ENCODE data around the gene CDC37.
A peak's percentile ranks its signal among the peaks of the same experiment; 100 is the strongest.

The CDC37 gene

DNA sequence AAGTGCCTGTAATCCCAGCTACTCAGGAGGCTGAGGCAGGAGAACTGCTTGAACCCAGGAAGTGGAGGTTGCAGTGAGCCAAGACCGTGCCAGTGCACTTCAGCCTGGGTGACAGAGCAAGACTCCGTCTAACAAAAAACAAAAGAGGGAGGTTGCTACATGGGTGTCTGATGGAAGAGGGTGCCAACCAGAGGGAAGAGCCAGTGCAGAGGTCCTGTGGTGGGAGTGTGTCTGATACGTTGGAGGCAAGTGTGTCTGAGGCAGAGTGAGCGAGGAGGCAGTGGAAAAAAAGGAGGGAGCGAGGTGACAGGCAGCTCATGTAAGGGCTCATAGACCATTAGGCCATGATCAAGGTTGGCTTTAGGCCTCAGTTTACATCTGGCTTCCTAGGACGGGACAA, 23.8 kb upstream of the CDC37 start:
- H3K4me3 ChIP-seq (ENCODE audit: low read depth, low read length): no peak overlapping the region
- TF ChIP-seq, protein P1, sequence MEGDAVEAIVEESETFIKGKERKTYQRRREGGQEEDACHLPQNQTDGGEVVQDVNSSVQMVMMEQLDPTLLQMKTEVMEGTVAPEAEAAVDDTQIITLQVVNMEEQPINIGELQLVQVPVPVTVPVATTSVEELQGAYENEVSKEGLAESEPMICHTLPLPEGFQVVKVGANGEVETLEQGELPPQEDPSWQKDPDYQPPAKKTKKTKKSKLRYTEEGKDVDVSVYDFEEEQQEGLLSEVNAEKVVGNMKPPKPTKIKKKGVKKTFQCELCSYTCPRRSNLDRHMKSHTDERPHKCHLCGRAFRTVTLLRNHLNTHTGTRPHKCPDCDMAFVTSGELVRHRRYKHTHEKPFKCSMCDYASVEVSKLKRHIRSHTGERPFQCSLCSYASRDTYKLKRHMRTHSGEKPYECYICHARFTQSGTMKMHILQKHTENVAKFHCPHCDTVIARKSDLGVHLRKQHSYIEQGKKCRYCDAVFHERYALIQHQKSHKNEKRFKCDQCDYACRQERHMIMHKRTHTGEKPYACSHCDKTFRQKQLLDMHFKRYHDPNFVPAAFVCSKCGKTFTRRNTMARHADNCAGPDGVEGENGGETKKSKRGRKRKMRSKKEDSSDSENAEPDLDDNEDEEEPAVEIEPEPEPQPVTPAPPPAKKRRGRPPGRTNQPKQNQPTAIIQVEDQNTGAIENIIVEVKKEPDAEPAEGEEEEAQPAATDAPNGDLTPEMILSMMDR (conservative IDR thresholded peaks at IDR 0.05; ENCODE audit: low read depth, low read length): no peak
- no peak for DNase-seq (ENCODE audit: low read depth)

DNA sequence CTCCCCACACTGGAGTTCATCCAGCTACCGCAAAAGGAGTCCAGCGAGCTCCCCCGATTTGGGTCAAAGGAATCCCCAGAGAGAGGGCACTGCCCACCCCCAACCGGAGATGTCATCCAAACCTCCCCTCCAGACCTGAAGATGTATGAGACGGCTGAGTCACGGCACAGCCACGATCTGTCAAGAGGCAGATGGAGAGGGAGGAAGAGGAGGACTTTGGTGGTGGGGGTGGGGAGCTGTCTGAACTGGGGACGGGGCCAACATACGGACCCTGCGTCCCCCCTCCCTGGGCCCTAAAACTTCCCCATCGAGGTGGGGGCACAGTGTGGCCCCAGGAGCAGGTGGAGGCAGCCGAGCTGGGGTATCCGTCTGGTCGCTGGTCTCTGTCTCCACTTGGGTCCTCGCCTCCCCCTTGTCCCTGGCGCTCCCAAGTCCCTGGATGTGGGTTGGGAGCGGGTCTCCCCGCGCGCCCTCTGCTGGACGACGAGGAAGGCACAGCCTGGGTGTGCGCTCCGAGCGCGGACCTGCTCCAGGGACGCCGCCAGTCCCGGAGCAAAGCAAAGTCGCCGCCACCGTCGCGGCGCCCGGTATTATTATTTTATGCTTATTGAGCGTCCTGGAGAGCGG, 20.8 kb upstream of the CDC37 start:
- peak; percentile 70 for DNase-seq (ENCODE audit: low read depth)
- H3K4me3 ChIP-seq (ENCODE audit: low read depth, low read length): peak overlapping the region; percentile 51
- TF ChIP-seq, protein P1 (conservative IDR thresholded peaks at IDR 0.05; ENCODE audit: low read depth, low read length): peak; percentile 86

DNA sequence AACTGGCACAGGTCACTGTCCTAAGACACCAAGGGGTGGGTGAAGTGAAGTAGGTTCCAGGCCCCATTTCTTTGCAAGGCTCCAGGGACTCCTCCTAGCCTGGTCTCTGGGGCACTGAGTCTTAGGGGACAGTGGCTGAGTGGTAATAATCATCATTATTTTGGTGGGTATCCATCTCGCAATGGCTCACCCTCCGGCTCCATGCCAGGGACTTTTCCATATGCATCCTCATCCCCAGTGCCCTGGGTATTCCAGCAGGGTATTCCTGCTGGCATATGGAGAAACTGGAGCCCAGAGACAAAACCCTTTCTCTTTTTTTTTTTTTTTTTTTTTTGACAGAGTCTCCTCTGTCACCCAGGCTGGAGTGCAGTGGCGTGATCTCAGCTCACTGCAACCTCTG, 19.5 kb upstream of the CDC37 start:
- TF ChIP-seq, protein P1 (conservative IDR thresholded peaks at IDR 0.05; ENCODE audit: low read depth, low read length): no peak
- H3K4me3 ChIP-seq (ENCODE audit: low read depth, low read length): no peak overlapping the region
- DNase-seq (ENCODE audit: low read depth): no peak

DNA sequence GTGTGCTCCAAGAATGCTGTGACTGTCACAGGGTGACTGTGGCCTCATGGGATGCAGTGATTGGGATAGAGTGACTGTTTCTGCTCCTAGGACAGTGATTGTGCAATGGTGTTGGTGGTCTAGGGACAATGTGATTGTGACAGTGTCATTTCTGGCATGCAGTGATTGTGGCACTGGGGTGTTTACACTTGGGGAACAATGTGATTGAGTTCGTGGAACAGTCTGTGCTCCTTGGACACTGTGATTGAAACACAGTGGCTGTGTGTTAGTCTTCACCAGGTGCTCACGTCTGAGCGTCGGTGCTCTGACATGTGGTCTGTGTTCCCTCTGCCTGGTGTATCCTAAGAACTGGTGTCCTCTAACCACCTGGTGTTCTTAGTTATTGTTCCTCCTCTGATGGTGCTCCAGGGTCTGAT, 18.7 kb upstream of the CDC37 start:
- no peak for DNase-seq (ENCODE audit: low read depth)
- TF ChIP-seq, protein P1 (conservative IDR thresholded peaks at IDR 0.05; ENCODE audit: low read depth, low read length): no peak
- H3K4me3 ChIP-seq (ENCODE audit: low read depth, low read length): peak overlapping the region; percentile 5

DNA sequence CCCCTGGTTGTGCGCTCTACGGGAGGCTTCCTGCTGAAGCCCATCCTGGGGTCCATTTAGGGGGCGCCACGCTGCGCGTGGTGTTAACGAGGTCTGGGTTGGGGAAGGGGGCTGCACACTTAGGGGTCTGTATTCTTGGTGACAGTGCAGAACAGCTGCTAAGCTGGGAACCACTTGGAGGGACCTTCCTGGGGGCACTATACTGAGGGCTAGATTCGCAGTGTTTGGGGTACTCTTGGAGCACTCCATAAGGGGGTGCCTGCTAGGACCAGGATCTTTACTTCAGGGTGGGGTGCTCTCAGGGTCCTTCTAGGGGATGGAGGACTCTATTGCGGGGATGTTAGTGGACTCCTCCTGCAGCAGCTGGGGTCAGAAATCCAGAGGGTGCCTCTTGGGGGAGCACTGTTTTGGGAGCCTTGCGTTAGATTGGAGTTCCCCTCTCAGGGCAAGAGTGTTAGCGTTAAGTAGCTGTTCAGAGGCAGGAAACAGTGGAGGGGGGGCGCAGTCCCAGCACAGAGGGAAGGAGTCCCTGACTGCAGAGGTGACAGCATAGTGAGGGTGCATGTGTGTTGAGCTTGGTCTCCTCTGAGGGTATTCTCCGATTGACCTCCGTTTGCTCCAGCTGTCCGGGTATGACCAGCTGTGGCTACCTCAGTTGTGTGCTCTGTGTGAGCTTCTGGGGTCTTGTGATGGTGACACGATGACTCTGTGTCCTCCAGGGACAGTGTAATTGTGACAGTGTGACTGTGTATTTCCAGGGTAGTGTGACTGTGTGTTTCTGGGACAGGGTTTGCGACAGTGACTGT, 18.1 kb upstream of the CDC37 start:
- DNase-seq (ENCODE audit: low read depth): no peak
- H3K4me3 ChIP-seq (ENCODE audit: low read depth, low read length): peak overlapping the region; percentile 65

DNA sequence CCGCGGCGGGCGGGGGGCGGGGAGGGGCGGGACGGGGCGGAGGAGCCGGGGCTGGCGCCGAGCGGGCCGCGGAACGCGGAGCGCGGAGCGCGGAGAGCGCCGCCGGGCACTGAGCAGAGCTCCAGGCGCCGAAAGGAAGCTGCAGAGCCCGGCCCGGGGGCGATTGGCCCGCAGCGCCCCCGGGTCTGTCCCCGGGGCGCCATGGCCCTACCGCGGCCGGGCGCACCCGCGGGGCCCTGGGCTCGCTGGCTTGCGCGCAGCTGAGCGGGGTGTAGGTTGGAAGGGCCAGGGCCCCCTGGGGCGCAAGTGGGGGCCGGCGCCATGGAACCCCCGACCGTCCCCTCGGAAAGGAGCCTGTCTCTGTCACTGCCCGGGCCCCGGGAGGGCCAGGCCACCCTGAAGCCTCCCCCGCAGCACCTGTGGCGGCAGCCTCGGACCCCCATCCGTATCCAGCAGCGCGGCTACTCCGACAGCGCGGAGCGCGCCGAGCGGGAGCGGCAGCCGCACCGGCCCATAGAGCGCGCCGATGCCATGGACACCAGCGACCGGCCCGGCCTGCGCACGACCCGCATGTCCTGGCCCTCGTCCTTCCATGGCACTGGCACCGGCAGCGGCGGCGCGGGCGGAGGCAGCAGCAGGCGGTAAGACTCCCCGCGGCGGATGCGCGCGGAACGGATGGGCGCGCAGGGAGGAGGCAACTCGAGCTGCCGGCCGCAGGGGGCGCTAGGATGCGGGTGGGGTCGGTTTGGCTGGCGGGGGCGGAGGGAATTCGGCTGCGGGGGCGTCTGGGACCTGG, 17.3 kb upstream of the CDC37 start, which contains the start of gene PDE4A:
TSS of gene PDE4A (plus strand) at position 95 of the 796 bp plus-strand sequence. CDS start at position 322, 227 bp downstream.
- TF ChIP-seq, protein P1 (conservative IDR thresholded peaks at IDR 0.05; ENCODE audit: low read depth, low read length): peak; percentile 58
- peak within 1 kb of the TSS; percentile 65 for H3K4me3 ChIP-seq (ENCODE audit: low read depth, low read length)
- peak; percentile 60 for DNase-seq (ENCODE audit: low read depth)

More for the DNA sequence above, 18.1 kb upstream of the CDC37 start:
- TF ChIP-seq, protein P1 (conservative IDR thresholded peaks at IDR 0.05; ENCODE audit: low read depth, low read length): no peak

All from choroid plexus epithelial cell (primary cell).